OCI-LY7 (cell line): ENCODE data around the gene TWNK. TPM values are rescaled to one million over a fixed set of nuclear protein-coding genes. Genes with fewer than 3 reads are reported as not detected.
A peak's percentile ranks its signal among the peaks of the same experiment; 100 is the strongest.

Experiments
- BruUV-seq: library from RNA; stranded (reverse); fragments of 400-500 nt; replicated peaks from 2 replicates; lab custom pipeline; 2021; lab: Mats Ljungman, UMichigan
- CTCF ChIA-PET: fragments of 300-600 bp; sonication (Branson Sonifier 250); formaldehyde crosslinking; loops from one replicate; lab custom pipeline; 2022; ENCODE audit warnings: antibody characterized with exemption; ENCODE audit not compliant: unreplicated experiment; lab: Charles Lee
- POLR2A ChIA-PET: fragments of 300-600 bp; sonication (Branson Sonifier 250); formaldehyde crosslinking; loops from one replicate; lab custom pipeline; 2022; ENCODE audit warnings: antibody characterized with exemption; lab: Charles Lee
- DNase-seq: peaks from one replicate; pipeline ENCODE4 v3.0.0-alpha.2; 2015; ENCODE audit warnings: low spot score
- H2AFZ ChIP-seq: fragments of 200-600 bp; sonication (generic), shearing (Covaris generic); 2 replicates; pipeline ENCODE4 v1.6.1; 2014; ENCODE audit warnings: mild to moderate bottlenecking, antibody characterized with exemption, low read length, moderate library complexity
- H3K27ac ChIP-seq: fragments of 200-600 bp; sonication (generic); 2 replicates; pipeline ENCODE4 v1.5.1; 2014; ENCODE audit warnings: mixed run types, low read depth, mild to moderate bottlenecking, moderate library complexity, low read length, inconsistent platforms; ENCODE audit not compliant: poor library complexity, severe bottlenecking
- H3K36me3 ChIP-seq: fragments of 200-600 bp; sonication (generic); 2 replicates; pipeline ENCODE4 v1.6.1; 2014; ENCODE audit warnings: mild to moderate bottlenecking, antibody characterized with exemption, low read length, moderate library complexity, mixed read lengths; ENCODE audit not compliant: insufficient read depth
- H3K4me1 ChIP-seq: fragments of 200-600 bp; sonication (generic); 2 replicates; pipeline ENCODE4 v1.5.1; 2014; ENCODE audit warnings: mild to moderate bottlenecking, low read length; ENCODE audit not compliant: insufficient read depth, poor library complexity, severe bottlenecking
- H3K4me2 ChIP-seq: fragments of 200-600 bp; sonication (generic); 2 replicates; pipeline ENCODE4 v1.6.1; 2014; ENCODE audit warnings: mild to moderate bottlenecking, low read length
- H3K4me3 ChIP-seq: fragments of 200-600 bp; sonication (generic); 2 replicates; pipeline ENCODE4 v1.5.1; 2014; ENCODE audit warnings: mild to moderate bottlenecking, low read depth, low read length; ENCODE audit not compliant: poor library complexity, severe bottlenecking
- H3K79me2 ChIP-seq: fragments of 200-600 bp; sonication (generic); 2 replicates; pipeline ENCODE4 v1.6.1; 2016; ENCODE audit warnings: low read depth, mild to moderate bottlenecking, low read length, moderate library complexity, mixed read lengths; ENCODE audit not compliant: insufficient read depth
- H3K9me2 ChIP-seq: fragments of 200-600 bp; sonication (generic); 2 replicates; pipeline ENCODE4 v1.6.1; 2016; ENCODE audit warnings: mild to moderate bottlenecking, low read length, mixed read lengths; ENCODE audit not compliant: insufficient read depth
- H3K9me3 ChIP-seq: fragments of 200-600 bp; sonication (generic); 2 replicates; pipeline ENCODE4 v1.6.1; 2014; ENCODE audit warnings: mild to moderate bottlenecking, mixed run types, low read length, mixed read lengths
- H4K20me1 ChIP-seq: fragments of 200-600 bp; sonication (generic); 2 replicates; pipeline ENCODE4 v1.6.1; 2014; ENCODE audit warnings: mild to moderate bottlenecking, antibody characterized with exemption, low read length, moderate library complexity, mixed read lengths; ENCODE audit not compliant: insufficient read depth
- CTCF ChIP-seq: fragments of 200-600 bp; sonication (generic); conservative IDR thresholded peaks from 2 replicates; pipeline ENCODE4 v1.5.1; 2014; ENCODE audit warnings: mild to moderate bottlenecking, antibody characterized with exemption, low read length, moderate library complexity, mixed read lengths
- EZH2phosphoT487 ChIP-seq: fragments of 200-600 bp; sonication (generic); IDR thresholded peaks from 2 replicates; pipeline ENCODE4 v1.6.1; 2018; ENCODE audit warnings: low read depth, borderline replicate concordance, mild to moderate bottlenecking, mixed run types, antibody characterized with exemption, low read length, moderate library complexity, mixed read lengths
- intact Hi-C: fragments of 100-400 bp; cut with micrococcal nuclease; formaldehyde crosslinking; loops from one replicate; pipeline ENCODE4 v1.10.0; 2022; ENCODE audit not compliant: unreplicated experiment
- total RNA-seq, 2 experiments: library from RNA; depleted of rRNA in 1 of 2; stranded (reverse); fragments of >200 nt in 1 of 2; shearing (Covaris generic) in 1 of 2; gene quantifications; 2 replicates each; pipeline ENCODE4 v1.2.3, GENCODE V29; 2014 to 2022

The TWNK gene
- total RNA-seq, 2 experiments from 2014 or later, result 15.8 to 21.7 TPM

DNA sequence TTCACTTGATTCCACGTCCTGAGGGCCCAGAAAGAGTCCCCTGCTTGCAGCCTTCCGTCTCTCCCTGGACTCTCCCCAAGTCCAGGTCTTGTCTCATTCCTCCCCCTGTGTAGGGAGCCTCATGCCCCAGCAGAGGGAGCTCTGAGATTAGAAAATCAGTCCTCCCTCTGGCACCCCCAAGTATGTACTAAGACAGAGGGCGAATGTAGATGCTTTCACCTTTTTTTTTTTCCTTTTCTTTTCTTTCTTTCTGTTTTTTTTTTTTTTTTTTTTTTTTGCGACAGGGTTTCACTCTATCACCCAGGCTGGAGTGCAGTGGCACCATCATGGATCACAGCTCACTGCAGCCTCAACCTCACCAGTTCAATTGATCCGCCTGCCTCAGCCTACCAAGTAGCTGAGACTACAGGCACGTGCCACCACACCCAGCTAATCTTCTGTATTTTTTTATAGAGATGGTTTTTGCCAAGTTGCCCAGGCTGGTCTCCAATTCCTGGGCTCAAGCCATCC is 54.0 kb downstream of the TWNK start:
- H3K9me3 ChIP-seq, result no peaks in the 10 kb centered on the region
- H3K36me3 ChIP-seq, result no peaks in the 10 kb centered on the region
- intact Hi-C loops, result loop anchor here (1.0 kb wide), 2 partner anchors 27 to 101 kb away; no protein-coding TSS in a partner anchor
- H3K79me2 ChIP-seq, result no peaks in the 10 kb centered on the region
- peak; percentile 85 for DNase-seq
- H2AFZ ChIP-seq, result no peak overlapping the region
- no peaks in the 10 kb centered on the region for H4K20me1 ChIP-seq
- BruUV-seq, result no TSS peak
- ChIA-PET POLR2A (interaction anchor here (0.6 to 2.3 kb wide), 8 partner anchors 10 to 162 kb away, joined by 3 to 8 read pairs (median 4); no protein-coding TSS in a partner anchor), CTCF (interaction anchor here (0.8 to 1.3 kb wide), 3 partner anchors 9 to 101 kb away, joined by 3 to 4 read pairs (median 3); no protein-coding TSS in a partner anchor)
- H3K4me1 ChIP-seq, result peaks cover 32% of the 10 kb centered on the region
- TF ChIP-seq EZH2phosphoT487 (no peak), CTCF (peak; percentile 86)
- H3K4me2 ChIP-seq, result no peak overlapping the region
- H3K9me2 ChIP-seq, result no peaks in the 10 kb centered on the region
- no peak overlapping the region for H3K4me3 ChIP-seq
- H3K27ac ChIP-seq, result no peak overlapping the region

- Histone ChIP-seq H3K4me1 (peaks cover 32% of the 10 kb centered on the region), H4K20me1 (no peaks in the 10 kb centered on the region), H3K36me3 (no peaks in the 10 kb centered on the region), H3K79me2 (no peaks in the 10 kb centered on the region), H3K27ac (no peak overlapping the region), H3K9me2 (no peaks in the 10 kb centered on the region), H3K9me3 (no peaks in the 10 kb centered on the region), H3K4me2 (peak overlapping the region; percentile 89), H2AFZ (no peak overlapping the region; the same call in 1 of the 2 replicates), H3K4me3 (peak overlapping the region; percentile 69)
- BruUV-seq, result no TSS peak
- no peak for DNase-seq
- ChIA-PET CTCF (interaction anchor here (0.8 to 1.3 kb wide), 4 partner anchors 8 to 100 kb away, joined by 3 to 5 read pairs (median 4); no protein-coding TSS in a partner anchor), POLR2A (interaction anchor here (1.0 to 2.3 kb wide), 6 partner anchors 9 to 25 kb away, joined by 3 to 10 read pairs (median 4); partner anchors contain the start of gene KAZALD1)
- intact Hi-C loops, result no loop called here
- no peak for TF ChIP-seq CTCF
- TF ChIP-seq EZH2phosphoT487, result no peak
Observed at GRCh38 chr10:101042118-101042517, 54.8 kb downstream of the TWNK start.
